Esophagus muscularis mucosa (tissue), 4 donors: Measurements from ENCODE around the gene NELL1. TPM values are rescaled to one million over a fixed set of nuclear protein-coding genes. Genes with fewer than 3 reads are reported as not detected.

Experiments
- DNase-seq: peaks from one replicate; pipeline ENCODE4 v3.0.0-alpha.2; 2017; ENCODE audit errors: extremely low spot score
- H3K27ac ChIP-seq, 4 donors: fragments of 200-600 bp; sonication (generic); replicated peaks in 1 of 4; 1 replicate in 3 of 4; 2 replicates in 1 of 4; pipeline ENCODE4 v1.5.1; 2016 to 2019; ENCODE audit warnings: mild to moderate bottlenecking in 1 of 4
- H3K27me3 ChIP-seq, 4 donors: fragments of 200-600 bp; sonication (generic); one replicate each; pipeline versions ENCODE4 v1.5.1 to v1.6.0; 2016 to 2019
- H3K36me3 ChIP-seq, 4 donors: fragments of 200-600 bp; sonication (generic); one replicate each; pipeline ENCODE4 v1.5.1; 2016 to 2019
- H3K4me1 ChIP-seq, 4 donors: fragments of 200-600 bp; sonication (generic); one replicate each; pipeline ENCODE4 v1.5.1; 2016 to 2019
- H3K4me3 ChIP-seq, 4 donors: fragments of 200-600 bp; sonication (generic); 1 replicate in 2 of 4; 2 replicates in 2 of 4; pipeline ENCODE4 v1.5.1; 2016 to 2019; ENCODE audit warnings: mild to moderate bottlenecking in 4 of 4, moderate library complexity in 1 of 4
- H3K9me3 ChIP-seq, 4 donors: fragments of 200-600 bp; sonication (generic); 1 replicate in 3 of 4; 2 replicates in 1 of 4; pipeline ENCODE4 v1.5.1; 2016 to 2019
- EP300 ChIP-seq: sonication (generic); formaldehyde crosslinking; IDR thresholded peaks from one replicate; pipeline ENCODE4 v1.6.1; 2017; ENCODE audit warnings: antibody characterized with exemption
- POLR2A ChIP-seq: fragments of 450-650 bp; IDR thresholded peaks from one replicate; pipeline ENCODE4 v1.6.1; 2017; ENCODE audit warnings: antibody characterized with exemption, moderate library complexity, mild to moderate bottlenecking, low read depth
- POLR2AphosphoS5 ChIP-seq, 2 donors: sonication (generic); formaldehyde crosslinking; IDR thresholded peaks; one replicate each; pipeline ENCODE4 v1.6.1; 2017; ENCODE audit warnings: antibody characterized with exemption in 2 of 2
- WGBS: methylation state at CpG from one replicate; pipeline ENCODE4 v1.1.5; 2018; 5-methylcytosine and 5-hydroxymethylcytosine counted together
- intact Hi-C: fragments of 100-400 bp; cut with DNase I; formaldehyde crosslinking; loops from one replicate; pipeline ENCODE4 v1.15.1; 2023
- total RNA-seq, 4 donors: library from RNA; depleted of rRNA; stranded (reverse); fragments of >200 nt; gene quantifications; one replicate each; pipeline versions ENCODE4 v1.1.0 to v1.2.1, GENCODE V29; 2016
- TF ChIP-seq, protein P1 (sequence below), 3 experiments: fragments of 200-600 bp in 2 of 3; fragments of 450-650 bp in 1 of 3; sonication (generic) in 2 of 3; IDR thresholded peaks; one replicate each; pipeline ENCODE4 v1.5.1; 2017 to 2019; ENCODE audit warnings: antibody characterized with exemption in 3 of 3, mild to moderate bottlenecking in 2 of 3, moderate library complexity in 1 of 3

NELL1 gene
- total RNA-seq, 4 donors from 2014 or later = 0.65 to 2.7 (median 0.90) TPM

- H3K27me3 ChIP-seq = no peaks in the 10 kb centered on the region
- WGBS = 69% methylated on average over 2 of the region's 2 CpGs
- TF ChIP-seq POLR2AphosphoS5 (IDR thresholded peaks at IDR 0.05) = no peak
- TF ChIP-seq, protein P1, sequence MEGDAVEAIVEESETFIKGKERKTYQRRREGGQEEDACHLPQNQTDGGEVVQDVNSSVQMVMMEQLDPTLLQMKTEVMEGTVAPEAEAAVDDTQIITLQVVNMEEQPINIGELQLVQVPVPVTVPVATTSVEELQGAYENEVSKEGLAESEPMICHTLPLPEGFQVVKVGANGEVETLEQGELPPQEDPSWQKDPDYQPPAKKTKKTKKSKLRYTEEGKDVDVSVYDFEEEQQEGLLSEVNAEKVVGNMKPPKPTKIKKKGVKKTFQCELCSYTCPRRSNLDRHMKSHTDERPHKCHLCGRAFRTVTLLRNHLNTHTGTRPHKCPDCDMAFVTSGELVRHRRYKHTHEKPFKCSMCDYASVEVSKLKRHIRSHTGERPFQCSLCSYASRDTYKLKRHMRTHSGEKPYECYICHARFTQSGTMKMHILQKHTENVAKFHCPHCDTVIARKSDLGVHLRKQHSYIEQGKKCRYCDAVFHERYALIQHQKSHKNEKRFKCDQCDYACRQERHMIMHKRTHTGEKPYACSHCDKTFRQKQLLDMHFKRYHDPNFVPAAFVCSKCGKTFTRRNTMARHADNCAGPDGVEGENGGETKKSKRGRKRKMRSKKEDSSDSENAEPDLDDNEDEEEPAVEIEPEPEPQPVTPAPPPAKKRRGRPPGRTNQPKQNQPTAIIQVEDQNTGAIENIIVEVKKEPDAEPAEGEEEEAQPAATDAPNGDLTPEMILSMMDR (IDR thresholded peaks at IDR 0.05) = no peak
- no peak for TF ChIP-seq EP300
- TF ChIP-seq POLR2A = no peak
- no peaks in the 10 kb centered on the region for H3K36me3 ChIP-seq
- intact Hi-C loops = no loop called here
- H3K27ac ChIP-seq = no peak overlapping the region
- H3K4me3 ChIP-seq = no peak overlapping the region
- no peaks in the 10 kb centered on the region for H3K9me3 ChIP-seq
- H3K4me1 ChIP-seq = no peaks in the 10 kb centered on the region
- no peak for DNase-seq
These were observed 50.4 kb downstream of the NELL1 start for GRCh38 chr11:20719821-20720220.

DNA sequence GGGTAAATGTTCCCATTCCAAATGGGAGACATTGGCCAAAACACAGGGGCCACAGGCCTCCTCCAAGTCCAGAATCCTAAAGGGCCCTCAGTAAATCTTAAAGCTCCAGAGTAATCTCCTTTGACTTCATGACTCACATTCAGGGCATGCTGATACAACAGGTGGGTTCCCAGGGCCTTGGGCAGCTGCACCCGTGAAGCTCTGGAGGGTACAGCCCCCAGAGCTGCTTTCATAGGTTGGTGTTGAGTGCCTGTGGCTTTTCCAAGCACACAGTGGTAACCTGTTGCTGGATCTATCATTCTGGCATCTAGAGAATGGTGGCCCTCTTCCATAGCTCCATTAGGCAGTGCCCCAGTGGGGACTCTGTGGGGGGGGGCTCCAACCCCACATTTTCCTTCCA lies 54.0 kb downstream of the NELL1 start:
- TF ChIP-seq POLR2AphosphoS5 (IDR thresholded peaks at IDR 0.05) = no peak
- TF ChIP-seq EP300 = no peak
- TF ChIP-seq, protein P1 (IDR thresholded peaks at IDR 0.05) = no peak
- TF ChIP-seq POLR2A = no peak
- 100% methylated on average over 1 of the region's 1 CpG for WGBS
- DNase-seq = no peak
- Histone ChIP-seq H3K27me3 (no peaks in the 10 kb centered on the region), H3K9me3 (peaks cover 0 to 7% (median 0%) of the 10 kb centered on the region in 4 donors), H3K4me1 (no peaks in the 10 kb centered on the region), H3K27ac (no peak overlapping the region), H3K4me3 (no peak overlapping the region), H3K36me3 (no peaks in the 10 kb centered on the region)
- intact Hi-C loops = no loop called here

- 43% methylated on average over 4 of the region's 4 CpGs for WGBS
- H3K36me3 ChIP-seq = no peaks in the 10 kb centered on the region
- intact Hi-C loops = no loop called here
- no peak for DNase-seq
- TF ChIP-seq, protein P1 (IDR thresholded peaks at IDR 0.05) = no peak
- peak in 1 of 2 donors; percentile 6 for TF ChIP-seq POLR2AphosphoS5 (IDR thresholded peaks at IDR 0.05)
- no peaks in the 10 kb centered on the region for H3K27me3 ChIP-seq
- H3K4me3 ChIP-seq = no peak overlapping the region
- H3K27ac ChIP-seq = no peak overlapping the region
- H3K9me3 ChIP-seq = peaks cover 0 to 7% (median 0%) of the 10 kb centered on the region in 4 donors
- no peaks in the 10 kb centered on the region for H3K4me1 ChIP-seq
These were observed 60.3 kb downstream of the NELL1 start for GRCh38 chr11:20729597-20730105.

DNA sequence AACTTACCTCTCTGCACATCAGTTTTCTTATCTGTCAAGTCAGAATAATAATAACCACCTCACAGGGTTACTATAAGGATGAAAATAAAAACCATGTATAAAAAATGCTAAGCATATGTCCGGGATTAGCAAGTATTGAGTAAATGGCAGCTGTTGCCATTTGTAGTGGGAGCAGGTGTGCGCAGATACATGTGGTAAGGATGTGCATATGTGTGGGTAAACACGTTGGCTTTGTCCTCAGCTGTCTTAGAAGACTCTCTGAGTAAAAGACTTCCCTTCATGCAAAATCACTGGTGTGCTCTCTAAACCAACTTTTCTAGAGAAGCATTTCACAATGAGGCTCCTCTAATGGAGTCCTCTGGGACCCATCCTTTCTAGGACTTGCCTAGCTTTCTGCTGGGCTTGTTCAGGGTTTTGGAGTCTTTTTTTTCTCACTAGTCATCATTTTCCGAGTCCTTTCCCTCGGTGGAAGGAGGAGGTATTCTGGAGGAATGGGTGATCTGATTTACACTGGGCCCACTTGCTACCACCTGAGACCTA lies 62.4 kb downstream of the NELL1 start:
- H3K36me3 ChIP-seq = no peaks in the 10 kb centered on the region
- no peaks in the 10 kb centered on the region for H3K4me1 ChIP-seq
- WGBS = 74% methylated on average over 5 of the region's 5 CpGs
- intact Hi-C loops = no loop called here
- no peaks in the 10 kb centered on the region for H3K9me3 ChIP-seq
- no peak for TF ChIP-seq POLR2A
- no peak for TF ChIP-seq POLR2AphosphoS5 (IDR thresholded peaks at IDR 0.05)
- TF ChIP-seq EP300 = no peak
- TF ChIP-seq, protein P1 (IDR thresholded peaks at IDR 0.05) = no peak
- no peak for DNase-seq
- no peak overlapping the region for H3K4me3 ChIP-seq
- H3K27ac ChIP-seq = no peak overlapping the region
- H3K27me3 ChIP-seq = no peaks in the 10 kb centered on the region

DNA sequence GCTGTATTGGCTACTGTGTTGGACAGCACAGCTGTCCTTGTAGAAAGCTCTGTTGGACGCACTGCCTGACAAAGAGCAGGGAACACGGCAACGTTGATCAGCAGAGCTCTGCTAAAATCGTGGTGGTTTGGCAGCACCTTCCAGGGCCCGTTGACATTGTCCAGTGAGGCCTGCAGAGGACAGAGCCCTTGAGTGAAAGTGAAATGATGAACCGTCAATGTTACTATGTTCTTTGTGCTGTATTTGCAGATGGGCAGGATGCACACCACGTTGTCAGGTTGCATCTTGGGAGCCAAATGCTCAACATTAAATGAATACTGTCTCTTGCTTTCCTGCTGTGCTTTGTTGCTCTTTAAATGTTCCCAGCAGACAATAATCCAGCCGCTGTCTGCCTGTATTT lies 69.7 kb downstream of the NELL1 start:
- Histone ChIP-seq H3K36me3 (no peaks in the 10 kb centered on the region), H3K27me3 (no peaks in the 10 kb centered on the region), H3K27ac (no peak overlapping the region), H3K4me1 (no peaks in the 10 kb centered on the region), H3K4me3 (no peak overlapping the region), H3K9me3 (no peaks in the 10 kb centered on the region)
- DNase-seq = no peak
- TF ChIP-seq, protein P1 (IDR thresholded peaks at IDR 0.05) = no peak
- no peak for TF ChIP-seq POLR2A
- TF ChIP-seq EP300 = no peak
- intact Hi-C loops = no loop called here
- 36% methylated on average over 8 of the region's 8 CpGs for WGBS
